ENCODE data around the gene RNF149.
A peak's percentile ranks its signal among the peaks of the same experiment; 100 is the strongest.
"Not testable (repeated sequence)": the region's sequence is repeated elsewhere in the genome, so short reads cannot be mapped to it uniquely, and the experiment has no call there.

Gene RNF149

DNA sequence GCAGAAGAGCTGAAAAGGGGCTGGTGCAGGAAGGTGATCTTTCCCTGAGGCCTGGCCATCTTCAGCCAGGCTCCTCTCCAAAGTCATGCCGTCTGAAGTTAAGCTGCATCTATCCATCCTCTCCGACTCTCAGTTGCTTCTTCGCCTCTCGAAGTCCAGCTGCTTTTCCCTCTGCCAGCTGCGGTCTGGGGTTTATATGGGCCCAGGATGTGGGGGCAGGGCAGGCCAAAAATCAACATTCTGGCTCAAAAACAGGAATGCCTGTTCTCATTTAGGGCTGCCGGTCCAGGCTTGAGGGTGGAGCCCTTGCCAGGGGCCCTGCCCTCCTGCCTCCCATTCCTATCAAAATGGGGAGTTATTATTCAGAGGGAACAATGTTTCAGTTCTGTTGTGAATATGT, 47.6 kb upstream of the RNF149 start:
- DNase-seq (ENCODE audit: low read depth in 1 of 2, low spot score in 1 of 2), result no peak
- TF ChIP-seq, protein P1, sequence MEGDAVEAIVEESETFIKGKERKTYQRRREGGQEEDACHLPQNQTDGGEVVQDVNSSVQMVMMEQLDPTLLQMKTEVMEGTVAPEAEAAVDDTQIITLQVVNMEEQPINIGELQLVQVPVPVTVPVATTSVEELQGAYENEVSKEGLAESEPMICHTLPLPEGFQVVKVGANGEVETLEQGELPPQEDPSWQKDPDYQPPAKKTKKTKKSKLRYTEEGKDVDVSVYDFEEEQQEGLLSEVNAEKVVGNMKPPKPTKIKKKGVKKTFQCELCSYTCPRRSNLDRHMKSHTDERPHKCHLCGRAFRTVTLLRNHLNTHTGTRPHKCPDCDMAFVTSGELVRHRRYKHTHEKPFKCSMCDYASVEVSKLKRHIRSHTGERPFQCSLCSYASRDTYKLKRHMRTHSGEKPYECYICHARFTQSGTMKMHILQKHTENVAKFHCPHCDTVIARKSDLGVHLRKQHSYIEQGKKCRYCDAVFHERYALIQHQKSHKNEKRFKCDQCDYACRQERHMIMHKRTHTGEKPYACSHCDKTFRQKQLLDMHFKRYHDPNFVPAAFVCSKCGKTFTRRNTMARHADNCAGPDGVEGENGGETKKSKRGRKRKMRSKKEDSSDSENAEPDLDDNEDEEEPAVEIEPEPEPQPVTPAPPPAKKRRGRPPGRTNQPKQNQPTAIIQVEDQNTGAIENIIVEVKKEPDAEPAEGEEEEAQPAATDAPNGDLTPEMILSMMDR (IDR thresholded peaks at IDR 0.05; ENCODE audit: insufficient read depth, low read length), result no peak
- TF ChIP-seq, protein P2, sequence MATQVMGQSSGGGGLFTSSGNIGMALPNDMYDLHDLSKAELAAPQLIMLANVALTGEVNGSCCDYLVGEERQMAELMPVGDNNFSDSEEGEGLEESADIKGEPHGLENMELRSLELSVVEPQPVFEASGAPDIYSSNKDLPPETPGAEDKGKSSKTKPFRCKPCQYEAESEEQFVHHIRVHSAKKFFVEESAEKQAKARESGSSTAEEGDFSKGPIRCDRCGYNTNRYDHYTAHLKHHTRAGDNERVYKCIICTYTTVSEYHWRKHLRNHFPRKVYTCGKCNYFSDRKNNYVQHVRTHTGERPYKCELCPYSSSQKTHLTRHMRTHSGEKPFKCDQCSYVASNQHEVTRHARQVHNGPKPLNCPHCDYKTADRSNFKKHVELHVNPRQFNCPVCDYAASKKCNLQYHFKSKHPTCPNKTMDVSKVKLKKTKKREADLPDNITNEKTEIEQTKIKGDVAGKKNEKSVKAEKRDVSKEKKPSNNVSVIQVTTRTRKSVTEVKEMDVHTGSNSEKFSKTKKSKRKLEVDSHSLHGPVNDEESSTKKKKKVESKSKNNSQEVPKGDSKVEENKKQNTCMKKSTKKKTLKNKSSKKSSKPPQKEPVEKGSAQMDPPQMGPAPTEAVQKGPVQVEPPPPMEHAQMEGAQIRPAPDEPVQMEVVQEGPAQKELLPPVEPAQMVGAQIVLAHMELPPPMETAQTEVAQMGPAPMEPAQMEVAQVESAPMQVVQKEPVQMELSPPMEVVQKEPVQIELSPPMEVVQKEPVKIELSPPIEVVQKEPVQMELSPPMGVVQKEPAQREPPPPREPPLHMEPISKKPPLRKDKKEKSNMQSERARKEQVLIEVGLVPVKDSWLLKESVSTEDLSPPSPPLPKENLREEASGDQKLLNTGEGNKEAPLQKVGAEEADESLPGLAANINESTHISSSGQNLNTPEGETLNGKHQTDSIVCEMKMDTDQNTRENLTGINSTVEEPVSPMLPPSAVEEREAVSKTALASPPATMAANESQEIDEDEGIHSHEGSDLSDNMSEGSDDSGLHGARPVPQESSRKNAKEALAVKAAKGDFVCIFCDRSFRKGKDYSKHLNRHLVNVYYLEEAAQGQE (IDR thresholded peaks at IDR 0.05; ENCODE audit: insufficient replicate concordance, low read depth), result no peak
- TF ChIP-seq GABPA (IDR thresholded peaks at IDR 0.05; ENCODE audit: low read depth) (no peak), POLR2AphosphoS5 (IDR thresholded peaks at IDR 0.05; ENCODE audit: low read depth) (no peak), SPI1 (IDR thresholded peaks at IDR 0.05; ENCODE audit: borderline replicate concordance, low read depth) (no peak)
- H3K4me3 ChIP-seq (replicated peaks; ENCODE audit: insufficient read depth, low read length), result no peak overlapping the region
- H3K27ac ChIP-seq (replicated peaks), result no peak overlapping the region
- no peaks in the 10 kb centered on the region for H3K27me3 ChIP-seq (ENCODE audit: insufficient read depth, poor library complexity, severe bottlenecking)

GRCh38 chr2:101355401-101356054, 47.0 kb upstream of the RNF149 start:
- H3K4me3 ChIP-seq (replicated peaks; ENCODE audit: insufficient read depth, low read length), result no peak overlapping the region
- H3K27ac ChIP-seq (replicated peaks), result no peak overlapping the region
- no peak for DNase-seq (ENCODE audit: low read depth in 1 of 2, low spot score in 1 of 2)
- no peaks in the 10 kb centered on the region for H3K27me3 ChIP-seq (ENCODE audit: insufficient read depth, poor library complexity, severe bottlenecking)
- TF ChIP-seq, protein P2 (IDR thresholded peaks at IDR 0.05; ENCODE audit: insufficient replicate concordance, low read depth), result no peak
- TF ChIP-seq POLR2AphosphoS5 (IDR thresholded peaks at IDR 0.05; ENCODE audit: low read depth), result no peak
- TF ChIP-seq, protein P1 (IDR thresholded peaks at IDR 0.05; ENCODE audit: insufficient read depth, low read length), result no peak
- no peak for TF ChIP-seq SPI1 (IDR thresholded peaks at IDR 0.05; ENCODE audit: borderline replicate concordance, low read depth)
- no peak for TF ChIP-seq GABPA (IDR thresholded peaks at IDR 0.05; ENCODE audit: low read depth)

GRCh38 chr2:101354420-101355311, 46.2 kb upstream of the RNF149 start:
- TF ChIP-seq, protein P2 (IDR thresholded peaks at IDR 0.05; ENCODE audit: insufficient replicate concordance, low read depth), result no peak
- TF ChIP-seq, protein P1 (IDR thresholded peaks at IDR 0.05; ENCODE audit: insufficient read depth, low read length), result no peak
- TF ChIP-seq POLR2AphosphoS5 (IDR thresholded peaks at IDR 0.05; ENCODE audit: low read depth) (no peak), SPI1 (IDR thresholded peaks at IDR 0.05; ENCODE audit: borderline replicate concordance, low read depth) (no peak), GABPA (IDR thresholded peaks at IDR 0.05; ENCODE audit: low read depth) (no peak)
- DNase-seq (ENCODE audit: low read depth in 1 of 2, low spot score in 1 of 2), result no peak
- H3K27ac ChIP-seq (replicated peaks), result no peak overlapping the region
- no peaks in the 10 kb centered on the region for H3K27me3 ChIP-seq (ENCODE audit: insufficient read depth, poor library complexity, severe bottlenecking)
- H3K4me3 ChIP-seq (replicated peaks; ENCODE audit: insufficient read depth, low read length), result no peak overlapping the region

DNA sequence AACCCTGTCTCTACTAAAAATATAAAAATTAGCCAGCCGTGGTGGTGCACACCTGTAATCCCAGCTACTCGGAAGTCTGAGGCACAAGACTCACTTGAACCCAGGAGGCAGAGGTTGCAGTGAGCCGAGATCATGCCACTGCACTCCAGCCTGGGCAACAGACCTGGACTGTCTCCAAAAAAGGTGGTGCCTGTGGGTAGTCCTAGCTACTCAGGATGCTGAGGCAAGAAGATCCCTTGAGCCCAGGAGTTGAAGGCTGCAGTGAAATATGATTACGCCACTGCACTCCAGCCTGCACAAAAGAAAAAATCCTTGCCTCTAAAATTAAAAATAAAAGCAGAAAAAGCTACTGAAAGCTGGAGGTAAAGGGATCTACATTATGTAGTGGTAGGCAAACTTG, 44.1 kb upstream of the RNF149 start:
- H3K27ac ChIP-seq (replicated peaks); H3K4me3 ChIP-seq (replicated peaks; ENCODE audit: insufficient read depth, low read length); H3K27me3 ChIP-seq (ENCODE audit: insufficient read depth, poor library complexity, severe bottlenecking): not testable (repeated sequence)
- peak in 1 of 2 experiments; percentile 45 for DNase-seq (ENCODE audit: low read depth in 1 of 2, low spot score in 1 of 2)
